ENCODE data around the gene ABCA7. TPM values are rescaled to one million over a fixed set of nuclear protein-coding genes. Genes with fewer than 3 reads are reported as not detected.

Gene ABCA7
- total RNA-seq, 1 donor from 2014 or later: 44.3 TPM

DNA sequence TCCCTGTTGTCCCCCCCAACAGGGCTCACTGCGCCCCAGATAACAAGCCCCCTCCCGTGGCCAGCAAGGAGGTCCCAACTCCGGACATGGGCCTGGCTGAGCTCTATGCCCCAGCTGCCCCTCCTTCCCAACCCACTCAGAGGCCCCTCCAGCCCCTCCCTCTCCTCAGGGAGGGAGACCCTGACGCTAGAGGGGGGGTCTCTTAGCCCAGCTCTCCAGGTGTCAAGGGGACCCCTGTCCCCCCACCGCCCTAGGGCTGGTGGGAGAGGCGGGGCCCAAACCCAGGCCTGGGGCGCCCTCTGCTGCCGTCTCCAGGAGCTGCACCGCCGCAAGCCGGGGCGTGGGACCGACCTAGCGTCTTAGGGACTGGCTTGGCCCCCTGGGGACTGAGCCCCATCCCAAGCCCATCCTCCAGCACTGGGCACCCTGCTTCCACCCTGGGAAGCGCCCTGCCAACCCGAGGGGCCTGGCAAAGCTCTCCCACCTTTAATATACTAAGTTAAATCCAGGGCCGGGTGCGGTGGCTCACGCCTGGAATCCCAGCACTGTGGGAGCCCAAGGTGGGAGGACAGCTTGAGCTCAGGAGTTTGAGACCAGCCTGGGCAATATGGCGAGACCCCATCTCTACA, 38.3 kb upstream of the ABCA7 start:
- intact Hi-C loops (cut with micrococcal nuclease): loop anchor here (1.0 kb wide), 1 partner anchor 80 kb away; no protein-coding TSS in a partner anchor

DNA sequence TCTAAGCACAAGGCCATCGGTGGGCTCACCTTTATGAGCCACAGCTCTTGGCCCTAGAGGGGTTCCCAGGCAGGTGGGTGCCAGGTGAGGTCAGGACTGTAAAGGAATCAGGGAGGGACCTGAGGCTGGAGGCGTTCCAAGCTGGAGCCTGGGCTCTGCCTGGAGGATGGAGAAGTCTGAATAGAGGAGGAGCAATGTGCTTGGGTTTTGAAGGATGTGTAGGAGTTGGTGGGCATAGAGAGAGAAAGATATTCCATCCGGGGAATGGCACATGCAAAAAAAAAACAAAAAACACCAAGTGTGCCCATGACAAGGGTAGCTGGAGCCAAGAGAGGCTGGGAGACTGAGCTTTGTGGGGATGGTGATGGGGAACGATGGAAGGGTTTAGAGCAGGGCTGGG, 37.3 kb upstream of the ABCA7 start:
- intact Hi-C loops (cut with micrococcal nuclease): no loop called here

DNA sequence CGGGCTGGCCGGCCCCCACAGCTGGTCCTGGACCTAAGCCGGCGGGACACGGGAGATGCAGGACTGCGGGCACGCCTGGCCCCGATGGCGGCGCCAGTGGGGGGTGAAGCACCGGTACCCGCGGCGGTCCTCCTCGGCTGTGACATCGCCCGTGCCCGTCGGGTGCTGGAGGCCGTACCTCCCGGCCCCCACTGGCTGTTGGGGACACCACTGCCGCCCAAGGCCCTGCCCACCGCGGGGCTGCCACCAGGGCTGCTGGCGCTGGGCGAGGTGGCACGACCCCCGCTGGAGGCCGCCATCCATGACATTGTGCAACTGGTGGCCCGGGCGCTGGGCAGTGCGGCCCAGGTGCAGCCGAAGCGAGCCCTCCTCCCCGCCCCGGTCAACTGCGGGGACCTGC, 36.6 kb upstream of the ABCA7 start:
- intact Hi-C loops (cut with micrococcal nuclease): no loop called here

DNA sequence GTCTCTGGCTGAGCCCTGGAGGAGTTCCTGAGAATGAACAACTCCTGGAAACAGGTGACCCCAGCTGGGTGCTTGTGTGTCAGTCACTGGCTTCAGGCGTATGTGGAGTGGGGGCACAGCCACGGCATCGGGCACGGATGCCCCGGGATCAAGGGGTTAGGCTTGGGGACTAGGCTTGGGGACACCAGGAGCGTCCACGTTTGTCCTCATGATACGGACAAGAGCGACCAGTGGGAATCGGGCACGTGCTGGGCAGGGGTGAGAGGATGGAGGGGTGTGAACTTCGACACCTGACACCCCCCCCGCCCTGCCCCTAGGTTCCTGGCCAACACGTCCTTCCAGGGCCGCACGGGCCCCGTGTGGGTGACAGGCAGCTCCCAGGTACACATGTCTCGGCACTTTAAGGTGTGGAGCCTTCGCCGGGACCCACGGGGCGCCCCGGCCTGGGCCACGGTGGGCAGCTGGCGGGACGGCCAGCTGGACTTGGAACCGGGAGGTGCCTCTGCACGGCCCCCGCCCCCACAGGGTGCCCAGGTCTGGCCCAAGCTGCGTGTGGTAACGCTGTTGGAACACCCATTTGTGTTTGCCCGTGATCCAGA, 35.6 kb upstream of the ABCA7 start:
- intact Hi-C loops (cut with micrococcal nuclease): no loop called here

DNA sequence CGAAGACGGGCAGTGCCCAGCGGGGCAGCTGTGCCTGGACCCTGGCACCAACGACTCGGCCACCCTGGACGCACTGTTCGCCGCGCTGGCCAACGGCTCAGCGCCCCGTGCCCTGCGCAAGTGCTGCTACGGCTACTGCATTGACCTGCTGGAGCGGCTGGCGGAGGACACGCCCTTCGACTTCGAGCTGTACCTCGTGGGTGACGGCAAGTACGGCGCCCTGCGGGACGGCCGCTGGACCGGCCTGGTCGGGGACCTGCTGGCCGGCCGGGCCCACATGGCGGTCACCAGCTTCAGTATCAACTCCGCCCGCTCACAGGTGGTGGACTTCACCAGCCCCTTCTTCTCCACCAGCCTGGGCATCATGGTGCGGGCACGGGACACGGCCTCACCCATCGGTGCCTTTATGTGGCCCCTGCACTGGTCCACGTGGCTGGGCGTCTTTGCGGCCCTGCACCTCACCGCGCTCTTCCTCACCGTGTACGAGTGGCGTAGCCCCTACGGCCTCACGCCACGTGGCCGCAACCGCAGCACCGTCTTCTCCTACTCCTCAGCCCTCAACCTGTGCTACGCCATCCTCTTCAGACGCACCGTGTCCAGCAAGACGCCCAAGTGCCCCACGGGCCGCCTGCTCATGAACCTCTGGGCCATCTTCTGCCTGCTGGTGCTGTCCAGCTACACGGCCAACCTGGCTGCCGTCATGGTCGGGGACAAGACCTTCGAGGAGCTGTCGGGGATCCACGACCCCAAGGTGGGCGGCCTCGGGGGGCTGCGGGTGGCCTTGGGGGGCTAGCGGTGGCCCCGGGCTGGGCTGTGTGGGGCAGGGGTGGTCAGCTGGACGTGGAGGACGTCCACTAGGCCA, 34.9 kb upstream of the ABCA7 start:
- intact Hi-C loops (cut with micrococcal nuclease): no loop called here

DNA sequence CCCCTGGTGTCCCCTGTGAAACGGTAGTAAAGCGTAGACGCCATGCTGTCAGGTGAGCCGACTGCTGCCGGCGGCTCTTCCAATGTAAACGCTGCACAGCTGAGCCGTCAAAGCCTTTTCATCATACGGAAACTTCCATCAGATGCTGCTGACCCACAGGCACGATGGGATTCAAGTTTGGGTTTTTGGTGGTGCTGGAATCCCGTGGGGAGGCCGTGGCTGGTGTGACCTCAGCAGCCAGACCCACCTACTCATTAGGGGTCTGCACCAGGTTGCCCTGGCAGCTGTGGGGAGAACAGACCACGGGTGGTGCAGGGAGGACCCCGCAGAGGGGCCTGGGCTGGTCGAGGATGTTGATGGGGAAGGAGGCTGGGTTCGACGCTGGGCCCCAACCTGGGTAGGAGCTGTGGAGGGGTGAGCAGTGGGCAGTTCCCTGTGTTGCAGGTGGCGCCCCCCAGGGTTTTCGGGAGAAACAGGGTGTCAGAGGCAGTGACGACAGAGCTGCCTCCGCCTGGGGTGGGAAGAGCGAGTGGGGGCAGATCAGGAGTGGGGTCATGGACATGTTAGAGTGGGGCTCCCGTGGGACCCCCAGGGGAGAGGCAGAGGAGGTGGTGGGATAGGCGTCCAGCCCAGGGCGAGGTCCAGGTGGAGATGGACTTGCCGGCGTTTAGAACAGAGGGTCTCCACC, 33.1 kb upstream of the ABCA7 start:
- intact Hi-C loops (cut with micrococcal nuclease): no loop called here

DNA sequence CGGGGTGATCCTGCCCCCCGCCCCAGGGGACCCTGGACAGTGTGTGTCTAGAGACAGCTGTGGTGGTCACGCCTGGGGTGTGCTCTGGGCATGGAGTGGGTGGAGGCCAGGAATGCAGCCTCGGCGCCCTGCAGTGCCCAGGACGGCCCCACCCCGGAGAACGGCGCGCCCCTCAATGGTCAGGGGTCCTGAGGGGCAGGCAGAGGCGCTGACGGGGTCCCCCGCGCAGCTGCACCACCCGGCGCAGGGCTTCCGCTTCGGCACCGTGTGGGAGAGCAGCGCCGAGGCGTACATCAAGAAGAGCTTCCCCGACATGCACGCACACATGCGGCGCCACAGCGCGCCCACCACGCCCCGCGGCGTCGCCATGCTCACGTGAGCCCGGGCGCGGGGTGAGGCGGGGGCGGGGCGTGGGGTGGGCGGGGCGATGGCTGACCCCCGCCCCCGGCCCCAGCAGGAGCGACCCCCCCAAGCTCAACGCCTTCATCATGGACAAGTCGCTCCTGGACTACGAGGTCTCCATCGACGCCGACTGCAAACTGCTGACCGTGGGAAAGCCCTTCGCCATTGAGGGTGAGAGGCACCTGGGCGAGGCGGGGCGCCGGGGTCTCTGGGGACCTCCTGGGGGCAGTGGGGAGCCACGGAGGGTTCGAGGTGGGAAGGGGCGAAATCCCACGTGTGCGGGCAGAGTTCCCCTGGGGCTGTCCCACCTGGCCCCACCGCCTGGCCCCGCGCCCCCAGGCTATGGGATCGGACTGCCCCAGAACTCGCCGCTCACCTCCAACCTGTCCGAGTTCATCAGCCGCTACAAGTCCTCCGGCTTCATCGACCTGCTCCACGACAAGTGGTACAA, 32.3 kb upstream of the ABCA7 start:
- intact Hi-C loops (cut with micrococcal nuclease): no loop called here

DNA sequence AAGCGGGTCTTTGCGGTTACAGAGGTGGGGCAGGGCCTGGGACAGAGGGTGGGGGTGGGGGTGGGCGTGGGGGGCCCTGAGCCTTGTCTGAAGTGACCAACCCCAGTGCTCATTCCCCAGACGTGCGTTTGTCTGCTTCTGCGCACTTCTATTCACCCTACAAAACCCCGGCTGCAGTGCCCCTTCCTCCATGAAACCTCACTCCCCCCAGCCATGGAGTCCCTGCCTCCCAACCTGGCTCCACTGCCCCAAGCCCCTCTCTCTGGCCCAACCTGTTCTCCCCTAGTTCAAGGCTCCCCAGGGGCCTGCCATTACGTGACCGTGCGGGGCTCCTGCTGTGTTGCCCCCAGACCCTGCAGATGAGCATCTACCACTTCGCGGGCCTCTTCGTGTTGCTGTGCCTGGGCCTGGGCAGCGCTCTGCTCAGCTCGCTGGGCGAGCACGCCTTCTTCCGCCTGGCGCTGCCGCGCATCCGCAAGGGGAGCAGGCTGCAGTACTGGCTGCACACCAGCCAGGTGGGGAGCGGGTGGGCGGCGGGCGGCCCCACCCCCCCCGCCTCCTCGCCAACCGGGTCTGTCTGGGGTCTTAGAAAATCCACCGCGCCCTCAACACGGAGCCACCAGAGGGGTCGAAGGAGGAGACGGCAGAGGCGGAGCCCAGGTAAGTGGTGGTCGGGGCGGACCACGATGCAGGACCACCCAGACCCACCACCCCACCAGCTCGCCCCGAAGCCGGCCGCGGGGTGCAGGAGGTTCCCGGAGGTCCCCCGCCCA, 31.5 kb upstream of the ABCA7 start:
- intact Hi-C loops (cut with micrococcal nuclease): no loop called here

DNA sequence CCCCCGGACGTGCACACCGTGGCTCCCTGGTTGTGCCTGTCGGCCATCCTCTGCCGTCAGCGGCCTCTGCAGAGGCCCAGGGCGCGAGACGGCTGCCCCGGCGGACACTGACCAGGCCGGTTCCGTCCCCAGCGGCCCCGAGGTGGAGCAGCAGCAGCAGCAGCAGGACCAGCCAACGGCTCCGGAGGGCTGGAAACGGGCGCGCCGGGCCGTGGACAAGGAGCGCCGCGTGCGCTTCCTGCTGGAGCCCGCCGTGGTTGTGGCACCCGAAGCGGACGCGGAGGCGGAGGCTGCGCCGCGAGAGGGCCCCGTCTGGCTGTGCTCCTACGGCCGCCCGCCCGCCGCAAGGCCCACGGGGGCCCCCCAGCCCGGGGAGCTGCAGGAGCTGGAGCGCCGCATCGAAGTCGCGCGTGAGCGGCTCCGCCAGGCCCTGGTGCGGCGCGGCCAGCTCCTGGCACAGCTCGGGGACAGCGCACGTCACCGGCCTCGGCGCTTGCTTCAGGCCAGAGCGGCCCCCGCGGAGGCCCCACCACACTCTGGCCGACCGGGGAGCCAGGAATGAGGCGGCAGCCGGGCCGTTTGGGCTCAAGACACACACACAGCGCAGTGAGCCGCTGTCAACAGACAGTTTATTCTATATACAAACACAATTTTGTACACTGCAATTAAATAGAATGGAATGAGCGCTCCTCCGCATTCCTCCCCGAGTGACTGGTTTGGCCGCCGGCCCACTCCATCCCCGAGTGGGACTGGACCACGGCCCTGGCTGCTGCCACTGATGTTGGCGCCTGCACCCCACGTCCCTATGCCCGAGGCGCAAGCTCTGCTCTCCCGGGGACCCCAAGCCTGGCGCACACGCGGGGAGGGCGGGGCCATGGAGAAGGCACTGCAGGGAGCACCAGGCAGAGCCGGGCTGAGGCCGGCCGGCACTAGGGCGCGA, 30.6 kb upstream of the ABCA7 start:
- intact Hi-C loops (cut with micrococcal nuclease): no loop called here

DNA sequence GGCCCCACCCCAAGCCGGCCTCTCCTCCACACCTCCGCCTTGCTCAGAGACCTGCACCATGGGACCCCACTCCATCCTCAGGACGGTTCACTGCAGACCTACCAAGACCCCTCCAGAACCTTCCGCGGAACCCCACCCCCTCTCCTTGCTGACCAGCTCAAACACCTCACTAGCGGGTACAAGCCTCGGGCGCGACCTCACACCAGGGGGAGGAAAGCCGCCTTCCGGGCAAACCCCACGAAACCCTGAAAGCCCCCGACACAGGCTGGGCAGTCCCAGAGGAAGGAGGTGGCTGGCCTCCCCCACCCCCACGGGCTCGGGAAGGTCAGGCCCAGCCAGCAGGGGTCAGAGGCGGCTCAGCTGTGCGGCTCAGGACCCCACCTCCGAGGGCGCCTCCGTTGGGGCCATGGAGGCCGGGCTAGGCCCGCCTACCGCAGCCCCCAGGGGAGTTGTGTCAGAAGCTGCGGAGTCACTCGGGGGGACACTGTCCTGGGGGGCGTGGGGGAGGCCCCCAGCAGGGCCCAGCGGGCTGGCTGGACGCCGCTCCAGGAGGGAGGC, 29.8 kb upstream of the ABCA7 start:
- intact Hi-C loops (cut with micrococcal nuclease): no loop called here

DNA sequence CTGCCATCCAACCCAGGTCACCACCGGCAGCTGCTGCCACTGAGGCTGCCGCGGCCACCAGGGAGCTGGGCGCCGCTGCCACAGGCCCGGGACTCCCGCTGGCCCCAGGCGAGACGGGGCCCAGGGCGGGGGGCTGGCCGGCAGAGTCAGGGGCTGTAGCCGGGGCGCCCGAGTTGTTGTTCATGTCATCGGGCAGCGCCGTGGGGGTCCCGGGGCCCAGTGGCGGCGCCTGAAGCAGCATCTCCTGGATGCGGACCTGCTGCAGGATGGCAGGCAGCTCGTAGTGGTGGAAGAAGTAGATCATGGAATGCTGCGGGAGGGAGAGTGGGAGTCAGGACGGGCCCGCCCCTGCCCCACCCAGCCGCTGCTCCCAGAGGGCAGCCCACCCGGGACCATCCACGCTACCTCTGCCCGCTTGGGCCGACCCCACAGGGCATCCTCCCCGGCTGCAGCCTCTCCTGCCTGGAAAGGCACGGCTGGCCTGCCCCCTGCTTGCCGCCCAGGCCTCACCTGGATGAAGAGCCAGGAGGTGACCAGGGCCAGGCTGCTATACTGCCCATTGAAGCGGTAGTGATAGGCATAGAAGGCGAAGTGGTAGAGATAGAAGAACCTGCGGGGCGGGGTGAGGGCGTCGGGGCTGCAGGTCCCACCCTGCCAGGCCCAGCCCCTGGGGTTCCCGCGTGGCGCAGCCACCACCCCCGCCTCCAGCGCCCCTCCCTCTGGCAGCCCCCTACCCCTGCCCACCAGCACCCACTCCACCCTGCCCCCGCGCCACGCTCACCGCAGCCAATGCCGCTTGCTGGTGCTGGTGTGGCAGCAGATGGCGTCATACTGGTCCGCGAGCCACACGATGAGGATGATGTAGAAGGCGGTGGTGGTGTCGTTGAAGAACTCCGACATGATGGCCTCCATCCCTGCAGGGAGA, 29.1 kb upstream of the ABCA7 start:
- intact Hi-C loops (cut with micrococcal nuclease): no loop called here

DNA sequence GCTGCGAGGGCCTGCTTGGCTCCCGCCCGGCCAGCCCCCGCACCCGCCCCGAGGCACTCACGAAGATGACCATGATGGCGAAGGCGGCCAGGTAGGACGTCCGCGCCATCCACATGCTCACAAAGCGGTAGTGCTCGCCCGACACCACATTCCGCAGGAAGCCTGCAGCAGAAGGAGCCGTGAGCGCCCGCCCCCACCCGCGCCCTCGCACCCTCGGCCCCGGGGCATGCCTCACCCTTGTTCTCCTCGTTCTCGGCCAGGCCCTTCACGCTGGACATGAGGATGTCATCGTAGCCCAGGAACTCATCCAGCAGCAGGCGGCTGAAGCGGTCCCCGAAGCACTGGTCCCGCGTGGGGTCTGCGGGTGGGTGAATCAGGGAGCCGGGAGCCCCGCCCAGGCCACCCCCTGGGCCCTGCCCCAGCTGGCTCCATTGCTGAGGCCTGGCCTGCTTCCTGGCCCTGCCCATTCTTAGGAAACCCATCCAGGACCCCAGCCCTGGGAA, 28.0 kb upstream of the ABCA7 start:
- intact Hi-C loops (cut with micrococcal nuclease): no loop called here

DNA sequence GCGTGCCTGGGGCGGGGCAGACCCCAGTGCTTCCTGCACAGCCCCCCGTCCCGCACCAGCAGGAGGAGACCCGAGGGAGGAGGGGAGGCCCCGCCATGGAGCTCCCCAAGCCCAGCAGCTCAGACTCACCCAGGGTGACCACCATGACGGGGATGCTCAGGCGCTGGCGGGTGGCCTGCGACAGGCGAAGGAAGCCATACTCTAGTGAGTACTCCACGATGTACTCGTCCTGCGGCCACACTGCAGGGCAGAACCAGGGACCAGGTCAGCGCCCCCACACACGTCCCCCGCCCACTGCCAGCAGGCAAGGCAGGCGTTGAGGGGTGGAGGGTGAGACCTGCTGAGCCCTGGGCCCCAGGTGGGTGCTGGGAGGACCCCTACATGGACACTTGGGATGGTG, 27.6 kb upstream of the ABCA7 start:
- intact Hi-C loops (cut with micrococcal nuclease): no loop called here

DNA sequence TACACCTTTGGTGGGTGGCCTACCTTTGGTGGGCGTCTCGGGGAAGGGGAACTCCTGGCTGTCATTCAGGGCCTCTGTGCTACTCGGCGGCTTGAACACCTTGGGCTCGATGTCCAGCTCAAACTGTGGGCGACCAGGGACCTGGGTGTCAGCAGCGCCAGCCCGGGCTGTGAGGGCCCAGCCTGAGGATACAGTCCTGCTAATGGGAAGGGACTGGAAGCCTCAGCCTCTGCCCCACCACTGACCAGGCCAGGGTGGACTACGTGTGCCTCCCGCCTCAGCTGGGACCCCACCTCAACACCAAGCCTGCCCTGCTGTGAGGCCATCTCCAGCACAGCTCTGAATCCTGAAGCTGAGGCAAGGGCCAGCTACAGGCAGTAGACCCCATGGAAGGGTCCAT, 26.7 kb upstream of the ABCA7 start:
- intact Hi-C loops (cut with micrococcal nuclease): no loop called here

DNA sequence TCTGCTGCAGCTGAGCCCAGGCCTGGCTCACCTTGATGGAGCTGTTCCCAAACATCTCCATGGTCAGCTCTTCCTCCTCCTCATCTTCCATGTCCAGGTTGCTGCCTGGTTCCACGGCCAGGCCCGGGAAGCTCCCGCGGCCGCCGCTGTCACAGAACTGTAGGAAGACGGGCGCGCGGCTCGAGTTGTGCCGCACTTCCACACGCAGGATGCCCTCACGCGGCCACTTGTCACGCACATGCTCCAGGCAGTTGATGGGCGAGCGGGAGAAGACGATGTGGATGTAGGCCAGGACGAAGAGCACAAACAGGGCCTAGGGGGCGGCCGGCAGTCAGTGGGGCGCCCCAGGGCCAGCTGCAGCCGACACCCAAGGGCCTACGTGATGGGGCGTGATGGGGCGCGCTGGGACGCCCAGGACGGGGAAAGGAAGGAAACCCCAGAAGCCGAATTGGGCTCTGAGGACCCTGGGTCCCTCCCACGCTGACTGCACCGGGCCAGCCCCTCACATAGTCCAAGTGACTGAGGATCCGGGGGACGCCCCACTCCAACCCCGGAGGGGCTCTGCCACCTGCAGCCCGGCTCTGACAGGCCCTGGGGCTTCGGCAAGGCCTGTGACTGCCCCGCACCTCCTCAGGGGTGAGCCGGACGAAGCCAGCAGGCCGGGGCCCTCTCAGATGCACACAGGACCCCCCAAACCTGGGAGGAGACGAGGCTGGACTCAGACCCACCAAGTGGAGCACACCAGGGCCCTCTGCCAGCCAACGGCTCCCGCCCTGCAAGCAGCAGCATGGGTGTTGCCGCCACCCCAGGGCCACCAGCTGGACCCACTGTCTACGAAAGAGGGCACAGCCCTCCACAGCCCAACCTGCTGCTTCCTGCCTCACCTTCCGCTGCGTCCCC, 25.5 kb upstream of the ABCA7 start:
- intact Hi-C loops (cut with micrococcal nuclease): no loop called here

DNA sequence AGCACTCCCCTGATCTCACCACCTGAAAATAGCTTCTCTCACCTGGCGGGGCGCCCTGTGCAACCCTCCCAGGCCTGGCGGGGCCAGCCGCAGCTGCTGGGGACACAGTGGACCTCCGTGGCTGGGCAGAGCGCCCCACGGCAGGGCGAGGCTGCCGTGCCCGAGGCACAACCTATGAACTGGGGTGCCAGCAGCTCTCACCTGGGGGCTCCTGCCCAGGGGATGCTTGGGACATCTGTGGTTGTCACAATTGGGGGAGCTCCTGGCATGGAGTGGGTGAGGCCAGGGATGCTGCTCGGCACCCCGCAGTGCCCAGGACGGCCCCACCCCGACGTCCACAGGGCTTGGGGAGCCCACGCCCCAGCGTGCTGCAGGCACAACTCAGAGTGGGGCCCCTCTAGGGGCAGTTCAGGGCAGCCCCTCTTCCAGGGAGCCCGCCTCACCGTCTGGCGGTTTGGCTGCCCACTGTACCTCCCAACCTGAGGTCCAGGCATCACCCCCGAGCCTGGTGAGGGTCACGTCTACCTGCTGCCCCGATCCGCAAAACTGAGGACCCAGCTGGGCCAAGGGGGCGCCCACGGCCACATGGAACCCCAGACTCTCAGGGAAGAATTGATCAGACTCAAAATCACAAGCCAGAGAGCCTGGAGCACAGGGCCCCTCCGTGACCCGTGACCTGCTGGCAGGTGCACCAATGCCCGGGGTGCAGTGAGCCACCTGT, 24.7 kb upstream of the ABCA7 start:
- intact Hi-C loops (cut with micrococcal nuclease): no loop called here

All from T-helper 2 cell treated with Interferon-gamma antibody and Interleukin-4, amounts not matched to agents 100 ng/mL and 5 ng/mL, for 36 hours (primary cell).